Measurements from ENCODE around the gene RHBG. TPM values are rescaled to one million over a fixed set of nuclear protein-coding genes. Genes with fewer than 3 reads are reported as not detected.

Gene RHBG
- polyA plus RNA-seq, 1 donor (not counting 4 experiments of a cell fraction or from before 2014, with no cell fraction given) = not detected

DNA sequence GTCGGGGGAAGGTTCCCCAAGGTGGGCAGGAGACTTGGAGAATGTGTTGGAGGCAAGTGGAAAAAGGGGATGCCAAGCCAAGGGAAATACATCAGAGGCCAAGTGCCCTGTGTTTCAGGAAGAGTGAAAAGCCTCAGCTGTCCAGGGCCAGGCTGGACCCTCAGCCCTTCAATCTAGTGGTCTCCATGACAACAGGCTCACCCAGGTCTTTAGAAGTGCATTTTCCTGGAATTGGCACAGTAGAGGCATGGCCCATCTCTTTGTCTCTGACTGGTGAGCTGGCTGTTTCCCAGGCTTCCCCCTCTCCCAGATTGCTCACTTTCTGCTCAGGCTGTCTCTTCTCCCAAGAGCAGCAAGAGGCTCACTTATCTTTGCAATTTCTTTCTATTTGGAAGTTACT lies 10.4 kb upstream of the RHBG start:
- FAIRE-seq = no peak
- no peak for DNase-seq (ENCODE audit: low read depth, low spot score)
- TF ChIP-seq, protein P1, sequence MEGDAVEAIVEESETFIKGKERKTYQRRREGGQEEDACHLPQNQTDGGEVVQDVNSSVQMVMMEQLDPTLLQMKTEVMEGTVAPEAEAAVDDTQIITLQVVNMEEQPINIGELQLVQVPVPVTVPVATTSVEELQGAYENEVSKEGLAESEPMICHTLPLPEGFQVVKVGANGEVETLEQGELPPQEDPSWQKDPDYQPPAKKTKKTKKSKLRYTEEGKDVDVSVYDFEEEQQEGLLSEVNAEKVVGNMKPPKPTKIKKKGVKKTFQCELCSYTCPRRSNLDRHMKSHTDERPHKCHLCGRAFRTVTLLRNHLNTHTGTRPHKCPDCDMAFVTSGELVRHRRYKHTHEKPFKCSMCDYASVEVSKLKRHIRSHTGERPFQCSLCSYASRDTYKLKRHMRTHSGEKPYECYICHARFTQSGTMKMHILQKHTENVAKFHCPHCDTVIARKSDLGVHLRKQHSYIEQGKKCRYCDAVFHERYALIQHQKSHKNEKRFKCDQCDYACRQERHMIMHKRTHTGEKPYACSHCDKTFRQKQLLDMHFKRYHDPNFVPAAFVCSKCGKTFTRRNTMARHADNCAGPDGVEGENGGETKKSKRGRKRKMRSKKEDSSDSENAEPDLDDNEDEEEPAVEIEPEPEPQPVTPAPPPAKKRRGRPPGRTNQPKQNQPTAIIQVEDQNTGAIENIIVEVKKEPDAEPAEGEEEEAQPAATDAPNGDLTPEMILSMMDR (optimal IDR thresholded peaks at IDR 0.05 in 1 of 3, IDR thresholded peaks at IDR 0.05 in 1 of 3, conservative IDR thresholded peaks at IDR 0.05 in 1 of 3; ENCODE audit: extremely low read depth in 1 of 3, insufficient read depth in 2 of 3, low read length in 3 of 3) = no peak
- no peak for TF ChIP-seq EZH2 (IDR thresholded peaks at IDR 0.05; ENCODE audit: low read length)

DNA sequence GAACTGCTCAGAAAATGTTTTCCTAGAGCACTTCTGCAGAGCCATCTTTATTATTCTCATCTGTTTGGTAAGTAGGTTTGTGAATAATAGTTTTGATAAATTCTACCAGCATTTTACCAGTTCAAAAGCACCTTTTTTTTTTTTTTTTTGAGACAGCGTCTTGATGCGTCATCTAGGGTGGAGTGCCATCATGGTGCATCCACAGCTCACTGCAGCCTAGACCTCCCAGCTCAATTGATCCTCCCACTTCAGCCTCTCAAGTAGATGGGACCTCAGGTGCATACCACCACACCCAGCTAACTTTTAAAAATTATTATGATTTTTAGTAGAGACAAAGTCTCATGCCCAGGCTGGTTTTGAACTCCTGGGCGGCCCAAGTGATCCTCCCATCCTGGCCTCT lies 9.8 kb upstream of the RHBG start:
- Histone ChIP-seq H3K9me3 (ENCODE audit: control insufficient read depth, low read depth, low read length) (no peaks in the 10 kb centered on the region), H3K9ac (ENCODE audit: control insufficient read depth, extremely low read depth, insufficient read depth, low read length) (no peak overlapping the region), H3K4me3 (ENCODE audit: control insufficient read depth in 2 of 3, extremely low read depth in 1 of 3, insufficient read depth in 2 of 3, low read depth in 1 of 3, low read length in 3 of 3) (no peak overlapping the region), H4K20me1 (ENCODE audit: control insufficient read depth, extremely low read depth, insufficient read depth, low read length) (no peaks in the 10 kb centered on the region), H2AFZ (ENCODE audit: control insufficient read depth, low read length) (no peak overlapping the region), H3K27ac (ENCODE audit: control insufficient read depth, insufficient read depth, low read length) (no peak overlapping the region), H3K4me1 (ENCODE audit: control insufficient read depth, extremely low read depth, insufficient read depth, low read length) (peaks cover 5% of the 10 kb centered on the region), H3K27me3 (ENCODE audit: control insufficient read depth, extremely low read depth, insufficient read depth, low read length) (no peaks in the 10 kb centered on the region), H3K4me2 (ENCODE audit: control insufficient read depth, extremely low read depth, insufficient read depth, low read depth, low read length) (no peak overlapping the region), H3K36me3 (ENCODE audit: control insufficient read depth in 2 of 2, extremely low read depth in 1 of 2, insufficient read depth in 2 of 2, low read length in 2 of 2) (no peaks in the 10 kb centered on the region), H3K79me2 (ENCODE audit: control insufficient read depth, insufficient read depth, low read length) (no peaks in the 10 kb centered on the region), H3K9me1 (ENCODE audit: control insufficient read depth, extremely low read depth, insufficient read depth, low read length) (no peaks in the 10 kb centered on the region)
- dilution Hi-C loops (cut with MboI; ENCODE audit: extremely low pct_ligation_motif_present, low sequenced_read_pairs) = no loop called here
- FAIRE-seq (no peak), DNase-seq (ENCODE audit: low read depth, low spot score) (no peak)
- TF ChIP-seq, protein P1 (optimal IDR thresholded peaks at IDR 0.05 in 1 of 3, IDR thresholded peaks at IDR 0.05 in 1 of 3, conservative IDR thresholded peaks at IDR 0.05 in 1 of 3; ENCODE audit: extremely low read depth in 1 of 3, insufficient read depth in 2 of 3, low read length in 3 of 3) = no peak
- no peak for TF ChIP-seq EZH2 (IDR thresholded peaks at IDR 0.05; ENCODE audit: low read length)

More for the DNA sequence above, 10.4 kb upstream of the RHBG start:
- Histone ChIP-seq H3K27ac (ENCODE audit: control insufficient read depth, insufficient read depth, low read length) (no peak overlapping the region), H3K9me1 (ENCODE audit: control insufficient read depth, extremely low read depth, insufficient read depth, low read length) (no peaks in the 10 kb centered on the region), H3K79me2 (ENCODE audit: control insufficient read depth, insufficient read depth, low read length) (no peaks in the 10 kb centered on the region), H3K36me3 (ENCODE audit: control insufficient read depth in 2 of 2, extremely low read depth in 1 of 2, insufficient read depth in 2 of 2, low read length in 2 of 2) (no peaks in the 10 kb centered on the region), H3K27me3 (ENCODE audit: control insufficient read depth, extremely low read depth, insufficient read depth, low read length) (no peaks in the 10 kb centered on the region), H3K9me3 (ENCODE audit: control insufficient read depth, low read depth, low read length) (no peaks in the 10 kb centered on the region), H4K20me1 (ENCODE audit: control insufficient read depth, extremely low read depth, insufficient read depth, low read length) (no peaks in the 10 kb centered on the region), H2AFZ (ENCODE audit: control insufficient read depth, low read length) (no peak overlapping the region), H3K4me3 (ENCODE audit: control insufficient read depth in 2 of 3, extremely low read depth in 1 of 3, insufficient read depth in 2 of 3, low read depth in 1 of 3, low read length in 3 of 3) (no peak overlapping the region), H3K9ac (ENCODE audit: control insufficient read depth, extremely low read depth, insufficient read depth, low read length) (no peak overlapping the region), H3K4me1 (ENCODE audit: control insufficient read depth, extremely low read depth, insufficient read depth, low read length) (peaks cover 5% of the 10 kb centered on the region), H3K4me2 (ENCODE audit: control insufficient read depth, extremely low read depth, insufficient read depth, low read depth, low read length) (no peak overlapping the region)
- dilution Hi-C loops (cut with MboI; ENCODE audit: extremely low pct_ligation_motif_present, low sequenced_read_pairs) = no loop called here

All from keratinocyte (primary cell).